GM12878 (cell line): ENCODE measurements around the gene SV2B. TPM values are rescaled to one million over a fixed set of nuclear protein-coding genes. Genes with fewer than 3 reads are reported as not detected.

Source experiments
- ATF2 ChIP-seq: IDR thresholded peaks from 2 replicates; pipeline ENCODE4 v1.6.1; 2012; ENCODE audit warnings: low read length, inconsistent platforms
- CBX5 ChIP-seq: sonication (generic); IDR thresholded peaks from 2 replicates; pipeline ENCODE4 v1.6.1; 2016; ENCODE audit warnings: low read depth, moderate library complexity, mild to moderate bottlenecking, inconsistent platforms
- CTCF ChIP-seq, 3 experiments: IDR thresholded peaks in 2 of 3; conservative IDR thresholded peaks in 1 of 3; 2 replicates each; pipeline ENCODE4 v1.5.1; 2011; ENCODE audit warnings: low read depth in 3 of 3, low read length in 3 of 3, mild to moderate bottlenecking in 3 of 3, control low read depth in 2 of 3, moderate library complexity in 2 of 3, inconsistent platforms in 1 of 3, mixed read lengths in 1 of 3; ENCODE audit not compliant: control insufficient read depth in 2 of 3, insufficient read depth in 1 of 3; ENCODE audit errors: extremely low read depth in 1 of 3
- E4F1 ChIP-seq: fragments of 450-650 bp; IDR thresholded peaks from 2 replicates; pipeline ENCODE4 v1.6.1; 2018; ENCODE audit warnings: borderline replicate concordance, mild to moderate bottlenecking; ENCODE audit not compliant: partially characterized antibody
- EGR1 ChIP-seq, 2 experiments: IDR thresholded peaks; 1 replicate in 1 of 2; 2 replicates in 1 of 2; pipeline ENCODE4 v1.6.1; 2011 to 2012; ENCODE audit warnings: low read depth in 2 of 2, low read length in 2 of 2, borderline replicate concordance in 1 of 2, mild to moderate bottlenecking in 1 of 2, moderate library complexity in 1 of 2
- FOXK2 ChIP-seq: fragments of 450-650 bp; IDR thresholded peaks from 2 replicates; pipeline ENCODE4 v1.6.1; 2017; ENCODE audit warnings: mild to moderate bottlenecking, moderate library complexity
- JUNB ChIP-seq: IDR thresholded peaks from 2 replicates; pipeline ENCODE4 v1.6.1; 2016; ENCODE audit warnings: antibody characterized with exemption, mild to moderate bottlenecking
- MLLT1 ChIP-seq: fragments of 450-650 bp; IDR thresholded peaks from 2 replicates; pipeline ENCODE4 v1.6.1; 2016; ENCODE audit warnings: mild to moderate bottlenecking
- POLR2A ChIP-seq: IDR thresholded peaks from 2 replicates; pipeline ENCODE4 v1.6.1; 2011; ENCODE audit warnings: low read depth, mild to moderate bottlenecking, low read length
- REST ChIP-seq: IDR thresholded peaks from 2 replicates; pipeline ENCODE4 v1.6.1; 2012; ENCODE audit warnings: mild to moderate bottlenecking, low read depth, low read length
- SREBF2 ChIP-seq: IDR thresholded peaks from 2 replicates; pipeline ENCODE4 v1.6.1; 2012; ENCODE audit warnings: mild to moderate bottlenecking, low read length
- TARDBP ChIP-seq: IDR thresholded peaks from 2 replicates; pipeline ENCODE4 v1.6.1; 2016; ENCODE audit warnings: borderline replicate concordance
- ZBED1 ChIP-seq: IDR thresholded peaks from 2 replicates; pipeline ENCODE4 v1.6.1; 2016; ENCODE audit warnings: borderline replicate concordance
- ZBTB11 ChIP-seq: fragments of 450-650 bp; formaldehyde crosslinking; IDR thresholded peaks from 2 replicates; pipeline ENCODE4 v1.5.0; 2022; ENCODE audit warnings: mild to moderate bottlenecking, missing genetic modification characterization
- ZNF622 ChIP-seq: fragments of 450-650 bp; IDR thresholded peaks from 2 replicates; pipeline ENCODE4 v1.6.1; 2017; ENCODE audit warnings: mild to moderate bottlenecking, inconsistent platforms
- ZZZ3 ChIP-seq: IDR thresholded peaks from 2 replicates; pipeline ENCODE4 v1.6.1; 2011; ENCODE audit warnings: low read depth; ENCODE audit not compliant: control insufficient read depth, insufficient read length
- polyA plus RNA-seq, 11 experiments: library from polyadenylated mRNA; depleted of rRNA in 4 of 11; unstranded in 6 of 11; stranded (reverse) in 5 of 11; fragments of >200 nt; fragmentation: Nextera tagmentation in 4 of 11; fragmentation: Illumina TruSeq in 1 of 11; extraction: Ambion mirVana in 4 of 11; extraction: Trizol in 1 of 11; gene quantifications; 1 replicate in 1 of 11; 2 replicates in 10 of 11; pipeline versions ENCODE4 v1.2.1 to v1.2.3, GENCODE V29; 2011 to 2016; ENCODE audit warnings: inconsistent platforms in 2 of 11, missing spikeins in 2 of 11, low read depth in 1 of 11
- total RNA-seq, 4 experiments: library from RNA; depleted of rRNA in 3 of 4; stranded (reverse); fragments of >200 nt in 3 of 4; fragmentation: Illumina TruSeq in 1 of 4; extraction: Trizol in 1 of 4; gene quantifications; 2 replicates each; pipeline versions ENCODE4 v1.2.1 to v1.2.3, GENCODE V29; 2013 to 2021

SV2B gene
- total and polyA plus RNA-seq, 10 of the 15 experiments (the other 5 are each of a cell fraction or from before 2014, with no cell fraction given): 0.03 to 1.7 (median 1.3) TPM

- no peak for TF ChIP-seq FOXK2
- no peak for TF ChIP-seq ATF2
- no peak for TF ChIP-seq ZBED1
- TF ChIP-seq REST: no peak
- TF ChIP-seq TARDBP: no peak
- no peak for TF ChIP-seq ZNF622
- 0 out of 2 replicates have a peak, but pooled peaks have one; percentile 25 for TF ChIP-seq MLLT1
- no peak for TF ChIP-seq JUNB
- TF ChIP-seq POLR2A: no peak
- TF ChIP-seq ZZZ3: no peak
- TF ChIP-seq EGR1 (IDR thresholded peaks at IDR 0.05; ENCODE audit: borderline replicate concordance in 1 of 2, low read depth in 2 of 2, low read length in 2 of 2): peak in 1 of 2 experiments; percentile 56; a peak in 1 of 3 replicates
- TF ChIP-seq ZBTB11 (CRISPR knock-in tag): no peak
- TF ChIP-seq SREBF2: no peak
- no peak for TF ChIP-seq CBX5
- TF ChIP-seq E4F1: no peak
- TF ChIP-seq CTCF (IDR thresholded peaks at IDR 0.05 in 2 of 3, conservative IDR thresholded peaks at IDR 0.05 in 1 of 3; ENCODE audit: control insufficient read depth in 2 of 3, extremely low read depth in 1 of 3, insufficient read depth in 1 of 3, low read depth in 3 of 3, low read length in 3 of 3): peak in 2 of 3 experiments; percentile 1 to 13; a peak in 1 of 6 replicates
Measured at GRCh38 chr15:91099616-91099994, 452 bp upstream of the SV2B start (continued).
